NB4 (cell line): Measurements from ENCODE around the gene HLA-DOA.

Source experiments
- MYC ChIP-seq: IDR thresholded peaks from 2 replicates; pipeline ENCODE4 v1.6.1; 2011; ENCODE audit warnings: low read depth, low read length
- POLR2A ChIP-seq: IDR thresholded peaks from 2 replicates; pipeline ENCODE4 v1.6.1; 2011; ENCODE audit warnings: mild to moderate bottlenecking; ENCODE audit not compliant: insufficient read length; ENCODE audit errors: extremely low read depth
- TF ChIP-seq, protein P1 (sequence below): IDR thresholded peaks from one replicate; pipeline ENCODE4 v1.5.1; 2012; ENCODE audit warnings: low read depth, low read length
- TF ChIP-seq, protein P2 (sequence below): IDR thresholded peaks from 2 replicates; pipeline ENCODE4 v1.6.1; 2011; ENCODE audit warnings: low read depth, low read length

DNA sequence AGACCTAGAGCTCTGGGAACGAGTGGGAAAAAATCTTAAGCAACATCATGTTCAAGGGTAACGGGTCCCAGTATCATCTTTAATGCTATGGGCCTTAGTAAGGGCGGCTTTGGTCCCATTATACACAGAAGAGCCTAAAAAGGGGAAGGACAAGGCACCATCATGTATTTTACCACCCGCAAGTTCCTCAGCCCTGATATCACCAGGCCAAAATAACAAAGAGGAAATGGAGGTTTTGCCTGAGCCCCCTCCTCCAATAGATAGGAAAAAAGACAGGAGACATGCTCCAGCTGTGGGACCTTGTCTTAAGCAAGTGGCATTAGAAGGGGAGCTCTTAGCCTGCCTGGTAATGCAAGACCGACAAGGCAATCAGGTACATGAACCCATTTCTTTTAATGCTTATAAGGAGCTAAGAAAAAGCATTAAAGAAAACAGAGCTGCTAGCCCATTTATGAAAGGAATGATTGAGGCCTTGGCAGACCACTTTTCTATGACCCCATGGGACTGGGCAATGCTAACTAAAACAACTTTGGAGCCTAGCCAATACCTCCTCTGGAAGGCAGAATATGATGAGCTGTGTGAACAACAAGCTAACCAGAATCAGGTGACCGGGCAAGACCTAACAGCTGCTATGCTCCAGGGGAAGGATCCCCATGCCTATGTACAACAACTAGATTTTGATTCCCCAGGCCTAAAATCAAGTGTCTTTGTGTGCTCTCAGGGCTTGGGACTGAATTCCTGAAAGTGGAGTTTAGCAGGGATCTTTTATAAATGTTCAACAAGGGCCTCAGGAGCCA is 40.8 kb upstream of the HLA-DOA start:
- TF ChIP-seq, protein P1, sequence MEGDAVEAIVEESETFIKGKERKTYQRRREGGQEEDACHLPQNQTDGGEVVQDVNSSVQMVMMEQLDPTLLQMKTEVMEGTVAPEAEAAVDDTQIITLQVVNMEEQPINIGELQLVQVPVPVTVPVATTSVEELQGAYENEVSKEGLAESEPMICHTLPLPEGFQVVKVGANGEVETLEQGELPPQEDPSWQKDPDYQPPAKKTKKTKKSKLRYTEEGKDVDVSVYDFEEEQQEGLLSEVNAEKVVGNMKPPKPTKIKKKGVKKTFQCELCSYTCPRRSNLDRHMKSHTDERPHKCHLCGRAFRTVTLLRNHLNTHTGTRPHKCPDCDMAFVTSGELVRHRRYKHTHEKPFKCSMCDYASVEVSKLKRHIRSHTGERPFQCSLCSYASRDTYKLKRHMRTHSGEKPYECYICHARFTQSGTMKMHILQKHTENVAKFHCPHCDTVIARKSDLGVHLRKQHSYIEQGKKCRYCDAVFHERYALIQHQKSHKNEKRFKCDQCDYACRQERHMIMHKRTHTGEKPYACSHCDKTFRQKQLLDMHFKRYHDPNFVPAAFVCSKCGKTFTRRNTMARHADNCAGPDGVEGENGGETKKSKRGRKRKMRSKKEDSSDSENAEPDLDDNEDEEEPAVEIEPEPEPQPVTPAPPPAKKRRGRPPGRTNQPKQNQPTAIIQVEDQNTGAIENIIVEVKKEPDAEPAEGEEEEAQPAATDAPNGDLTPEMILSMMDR: no peak
- TF ChIP-seq POLR2A (no peak), MYC (no peak)
- TF ChIP-seq, protein P2, sequence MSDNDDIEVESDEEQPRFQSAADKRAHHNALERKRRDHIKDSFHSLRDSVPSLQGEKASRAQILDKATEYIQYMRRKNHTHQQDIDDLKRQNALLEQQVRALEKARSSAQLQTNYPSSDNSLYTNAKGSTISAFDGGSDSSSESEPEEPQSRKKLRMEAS: no peak
